Measurements from ENCODE around the gene HTR1E.

Gene HTR1E, protein sequence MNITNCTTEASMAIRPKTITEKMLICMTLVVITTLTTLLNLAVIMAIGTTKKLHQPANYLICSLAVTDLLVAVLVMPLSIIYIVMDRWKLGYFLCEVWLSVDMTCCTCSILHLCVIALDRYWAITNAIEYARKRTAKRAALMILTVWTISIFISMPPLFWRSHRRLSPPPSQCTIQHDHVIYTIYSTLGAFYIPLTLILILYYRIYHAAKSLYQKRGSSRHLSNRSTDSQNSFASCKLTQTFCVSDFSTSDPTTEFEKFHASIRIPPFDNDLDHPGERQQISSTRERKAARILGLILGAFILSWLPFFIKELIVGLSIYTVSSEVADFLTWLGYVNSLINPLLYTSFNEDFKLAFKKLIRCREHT

DNA sequence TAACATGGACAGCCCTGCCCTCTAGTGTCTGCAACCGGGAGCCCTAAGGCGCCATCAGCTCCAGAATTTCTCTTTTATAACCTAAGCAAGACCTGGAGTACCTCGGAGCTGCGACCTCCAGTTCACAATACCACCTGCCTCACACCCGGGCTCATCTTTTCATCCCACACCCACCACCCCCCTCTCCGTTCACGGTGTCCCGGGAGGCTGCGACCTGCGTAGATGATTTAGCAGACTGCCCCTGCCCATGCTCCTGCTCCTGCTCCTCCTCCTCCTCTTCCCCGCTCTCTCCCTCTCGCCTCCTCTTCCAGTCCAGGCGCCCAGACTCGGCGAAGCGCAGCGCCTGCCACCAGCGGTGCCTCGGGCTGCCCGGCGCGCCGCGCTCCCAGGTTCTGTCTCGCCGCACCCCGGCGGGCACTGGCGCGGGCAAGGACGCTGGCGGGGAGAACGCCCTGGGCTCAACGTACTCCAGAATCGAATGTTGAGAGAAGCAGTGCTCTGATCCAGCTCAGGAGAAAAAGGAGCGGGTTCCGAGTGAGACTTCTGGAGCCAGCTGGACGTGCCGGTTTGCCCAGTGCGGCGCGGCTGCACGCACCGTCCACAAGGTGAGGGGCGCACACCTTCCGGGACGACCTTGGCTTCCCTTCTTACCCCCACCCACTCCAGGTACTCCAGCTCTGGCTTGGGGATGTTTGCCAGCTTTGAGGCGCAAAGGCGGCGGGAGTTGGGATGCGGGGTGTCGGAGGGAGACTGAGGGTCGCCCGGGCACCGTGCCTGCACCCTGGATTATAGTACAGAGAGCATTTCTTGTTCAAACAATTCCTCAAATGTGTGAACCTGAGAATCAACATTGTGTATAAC lies at the start of gene HTR1E:
Gene HTR1E (plus strand): TSS at position 310 of the 861 bp plus-strand sequence. CDS start 77,807 bp downstream, outside the sequence.
- TF ChIP-seq, protein P1, sequence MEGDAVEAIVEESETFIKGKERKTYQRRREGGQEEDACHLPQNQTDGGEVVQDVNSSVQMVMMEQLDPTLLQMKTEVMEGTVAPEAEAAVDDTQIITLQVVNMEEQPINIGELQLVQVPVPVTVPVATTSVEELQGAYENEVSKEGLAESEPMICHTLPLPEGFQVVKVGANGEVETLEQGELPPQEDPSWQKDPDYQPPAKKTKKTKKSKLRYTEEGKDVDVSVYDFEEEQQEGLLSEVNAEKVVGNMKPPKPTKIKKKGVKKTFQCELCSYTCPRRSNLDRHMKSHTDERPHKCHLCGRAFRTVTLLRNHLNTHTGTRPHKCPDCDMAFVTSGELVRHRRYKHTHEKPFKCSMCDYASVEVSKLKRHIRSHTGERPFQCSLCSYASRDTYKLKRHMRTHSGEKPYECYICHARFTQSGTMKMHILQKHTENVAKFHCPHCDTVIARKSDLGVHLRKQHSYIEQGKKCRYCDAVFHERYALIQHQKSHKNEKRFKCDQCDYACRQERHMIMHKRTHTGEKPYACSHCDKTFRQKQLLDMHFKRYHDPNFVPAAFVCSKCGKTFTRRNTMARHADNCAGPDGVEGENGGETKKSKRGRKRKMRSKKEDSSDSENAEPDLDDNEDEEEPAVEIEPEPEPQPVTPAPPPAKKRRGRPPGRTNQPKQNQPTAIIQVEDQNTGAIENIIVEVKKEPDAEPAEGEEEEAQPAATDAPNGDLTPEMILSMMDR (IDR thresholded peaks at IDR 0.05) = peak; percentile 44; the same call in 1 of the 2 replicates

DNA sequence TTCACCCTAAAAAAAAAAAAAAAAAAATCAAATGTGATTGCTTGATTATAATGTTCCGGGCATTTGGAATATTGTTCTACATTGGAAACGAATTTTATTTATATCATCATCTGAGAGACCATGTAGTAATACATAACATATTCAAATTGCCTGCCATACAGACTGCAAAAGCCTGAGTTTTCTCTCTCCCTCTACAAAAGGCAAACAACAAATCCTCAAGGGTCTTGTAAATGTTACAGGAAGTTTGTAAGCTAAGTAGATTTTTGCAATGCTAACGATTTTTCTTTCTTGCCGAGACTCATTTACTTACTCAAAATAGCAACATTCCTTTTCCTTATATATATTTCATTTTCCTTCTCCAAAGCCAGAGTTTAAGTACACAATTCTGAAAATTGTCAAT lies 49.0 kb upstream of the HTR1E start:
- TF ChIP-seq, protein P1 (IDR thresholded peaks at IDR 0.05) = no peak

DNA sequence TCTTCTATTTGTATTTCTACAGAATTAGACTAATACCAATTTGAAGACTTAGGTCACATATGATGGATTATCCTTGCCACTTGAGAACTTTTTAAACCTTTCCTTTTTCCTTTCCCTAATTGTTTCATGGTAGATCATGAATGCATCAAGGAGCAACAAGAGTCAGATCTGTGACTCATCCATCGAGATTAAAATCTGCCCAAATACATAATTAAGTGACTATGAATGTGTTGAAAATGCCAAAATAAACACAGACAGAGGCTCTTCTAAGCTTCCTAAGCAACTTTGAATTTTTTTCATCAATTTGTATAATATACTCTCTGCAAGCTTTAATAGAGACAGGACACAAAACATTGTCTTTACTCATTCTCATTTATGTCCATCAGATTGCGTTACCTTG lies 23.5 kb upstream of the HTR1E start:
- TF ChIP-seq, protein P1 (IDR thresholded peaks at IDR 0.05) = no peak

DNA sequence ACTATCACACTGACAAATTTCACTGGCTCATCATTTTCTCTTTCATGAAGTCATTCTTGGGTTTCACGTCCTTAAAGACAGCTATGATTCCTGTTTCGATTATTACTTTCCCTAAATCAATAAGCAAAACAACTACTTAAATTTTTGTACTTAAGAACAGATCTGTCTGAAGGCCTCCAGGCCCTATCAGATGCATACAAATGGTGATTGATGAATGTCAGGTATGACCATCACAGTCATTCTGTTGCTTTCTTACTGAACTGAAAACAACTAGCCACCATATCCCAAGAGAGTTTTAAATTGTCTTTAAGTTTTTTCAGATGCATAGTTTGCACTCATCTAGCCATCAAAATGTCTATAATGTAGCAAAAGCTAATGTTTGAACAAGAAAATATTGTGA lies 20.9 kb upstream of the HTR1E start:
- TF ChIP-seq, protein P1 (IDR thresholded peaks at IDR 0.05) = no peak

DNA sequence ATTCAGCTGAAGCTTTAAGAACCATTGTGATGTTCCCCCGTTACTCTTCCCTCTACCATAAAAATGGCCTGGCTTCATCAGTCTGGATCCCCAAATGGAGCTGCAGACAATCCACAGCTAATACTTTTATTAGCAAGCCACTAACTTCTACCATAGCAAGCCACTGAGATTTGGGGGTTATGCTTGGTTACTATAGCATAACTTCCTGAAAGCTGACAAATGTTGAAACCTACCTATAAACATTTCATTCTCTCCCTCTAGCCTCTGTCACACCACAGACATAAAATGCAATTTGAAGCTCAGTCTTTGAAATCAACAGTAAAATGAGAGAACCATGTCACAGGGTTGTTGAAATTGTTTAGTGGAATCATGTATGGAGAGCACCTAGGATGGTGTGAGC lies 3.0 kb upstream of the HTR1E start:
- TF ChIP-seq, protein P1 (IDR thresholded peaks at IDR 0.05) = no peak

DNA sequence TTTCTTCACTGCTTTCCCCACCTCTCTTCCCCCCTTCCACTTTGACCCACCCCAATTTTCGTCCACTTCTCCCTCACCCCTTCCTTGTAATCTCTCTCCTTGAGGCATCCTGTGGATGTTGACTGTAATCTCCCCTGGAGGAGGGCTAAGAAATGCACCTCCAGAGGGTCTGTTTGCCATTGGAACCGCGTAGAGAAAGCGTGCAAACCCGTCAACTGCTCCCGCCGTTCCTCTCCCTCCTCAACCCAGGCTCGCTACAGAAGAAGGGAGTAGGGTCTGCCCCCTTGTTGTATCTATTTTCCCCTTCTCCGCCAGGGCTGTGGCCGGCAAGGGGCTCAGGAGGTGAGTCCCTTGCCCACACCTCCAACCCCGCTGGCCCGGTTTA lies 502 bp upstream of the HTR1E start:
- TF ChIP-seq, protein P1 (IDR thresholded peaks at IDR 0.05) = no peak

DNA sequence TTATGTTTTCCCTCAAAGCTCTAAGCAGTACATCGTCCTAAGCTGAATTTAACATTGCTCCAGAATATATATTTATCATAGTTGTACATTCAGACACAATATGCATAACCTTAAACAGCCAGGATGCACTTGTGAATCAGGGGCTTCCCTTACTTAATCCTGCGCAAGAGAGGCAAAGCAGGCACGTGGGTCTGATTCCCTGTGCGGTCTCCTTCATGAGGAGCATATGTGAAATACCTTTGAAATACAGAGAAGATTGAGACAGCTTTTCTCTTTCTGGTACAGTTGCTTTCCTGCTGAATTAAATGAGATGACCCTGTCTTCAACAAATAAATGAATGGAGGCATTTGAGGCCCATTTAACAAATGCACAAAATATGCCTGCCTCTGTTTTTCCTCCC lies 1.5 kb downstream of the HTR1E start:
- TF ChIP-seq, protein P1 (IDR thresholded peaks at IDR 0.05) = no peak

Data from LNCAP (cell line).